K562 (cell line): Measurements from ENCODE around the gene EIF4G1. TPM values are rescaled to one million over a fixed set of nuclear protein-coding genes. Genes with fewer than 3 reads are reported as not detected.

Source experiments
- ATAC-seq: fragments of 200-7000 bp; cut with Tn5 transposase; 3 replicates; pipeline ENCODE4 v1.9.1; 2020; ENCODE audit warnings: moderate library complexity
- BruUV-seq: library from RNA; stranded (reverse); fragments of 400-500 nt; replicated peaks from 2 replicates; lab custom pipeline; 2021; lab: Mats Ljungman, UMichigan
- CTCF ChIA-PET: fragments of 300-600 bp; formaldehyde crosslinking; extraction: SDS; loops from one replicate; lab custom pipeline; 2021; ENCODE audit warnings: low intra/inter-chr PET ratio; lab: Yijun Ruan, JAX
- POLR2A ChIA-PET: fragments of 300-600, 350-650 bp; sonication (Branson Sonifier 250); formaldehyde crosslinking; extraction: SDS; loops from one replicate; lab custom pipeline; 2021; ENCODE audit warnings: antibody characterized with exemption, inconsistent platforms; lab: Yijun Ruan, JAX
- DNase-seq, 4 experiments: peaks; one replicate each; pipeline versions ENCODE4 v3.0.0 to v3.0.0-alpha.2; 2011 to 2018; ENCODE audit warnings: low spot score in 3 of 4, mixed read lengths in 3 of 4; ENCODE audit errors: extremely low read depth in 1 of 4
- FAIRE-seq: peaks from 2 replicates; lab custom pipeline; 2011; peaks lifted over from hg19 to GRCh38; lab: Jason Lieb, UNC
- H2AFZ ChIP-seq: 2 replicates; pipeline ENCODE4 v1.6.0; 2011; ENCODE audit warnings: low read depth, low read length, control low read depth, inconsistent platforms
- H3K27ac ChIP-seq: fragments of 200-600 bp; 3 replicates; pipeline ENCODE4 v1.8.0; 2011; ENCODE audit warnings: low read depth, mild to moderate bottlenecking, control low read depth, inconsistent platforms, low read length, moderate library complexity, mixed read lengths; ENCODE audit errors: extremely low read depth
- H3K27me3 ChIP-seq, 2 experiments: fragments of 300-600 bp in 1 of 2; 2 replicates in 1 of 2; 3 replicates in 1 of 2; pipeline versions ENCODE4 v1.6.0 to v1.8.0; 2011; ENCODE audit warnings: inconsistent platforms in 2 of 2, low read length in 2 of 2, mild to moderate bottlenecking in 1 of 2, mixed read lengths in 1 of 2, moderate library complexity in 1 of 2; ENCODE audit not compliant: control insufficient read depth in 2 of 2, insufficient read depth in 2 of 2
- H3K36me3 ChIP-seq: fragments of 300-600 bp; 3 replicates; pipeline ENCODE4 v1.8.0; 2011; ENCODE audit warnings: mild to moderate bottlenecking, low read length, inconsistent platforms; ENCODE audit not compliant: control insufficient read depth, insufficient read depth
- H3K4me1 ChIP-seq, 2 experiments: fragments of 200-600 bp in 1 of 2; replicated peaks in 1 of 2; 2 replicates in 1 of 2; 3 replicates in 1 of 2; pipeline versions ENCODE4 v1.5.1 to v1.8.0; 2011; ENCODE audit warnings: inconsistent platforms in 2 of 2, low read length in 2 of 2, mild to moderate bottlenecking in 1 of 2, mixed read lengths in 1 of 2, moderate library complexity in 1 of 2; ENCODE audit not compliant: control insufficient read depth in 2 of 2, insufficient read depth in 2 of 2
- H3K4me2 ChIP-seq: 2 replicates; pipeline ENCODE4 v1.6.1; 2011; ENCODE audit warnings: low read length, control low read depth, inconsistent platforms, mixed read lengths; ENCODE audit not compliant: insufficient read depth
- H3K4me3 ChIP-seq: fragments of 200-600 bp; sonication (generic), shearing (Covaris generic); 2 replicates; pipeline ENCODE4 v1.5.1; 2016; ENCODE audit warnings: control low read depth, inconsistent platforms
- H3K79me2 ChIP-seq: fragments of 200-600 bp; 3 replicates; pipeline ENCODE4 v1.8.0; 2011; ENCODE audit warnings: low read length, inconsistent platforms; ENCODE audit not compliant: control insufficient read depth, insufficient read depth
- H3K9ac ChIP-seq, 2 experiments: 2 replicates each; pipeline versions ENCODE4 v1.6.0 to v1.6.1; 2011; ENCODE audit warnings: low read depth in 2 of 2, low read length in 2 of 2, control low read depth in 1 of 2, inconsistent platforms in 1 of 2, mild to moderate bottlenecking in 1 of 2, mixed read lengths in 1 of 2; ENCODE audit not compliant: insufficient read depth in 1 of 2
- H3K9me1 ChIP-seq: one replicate; pipeline ENCODE4 v1.6.0; 2011; ENCODE audit warnings: inconsistent platforms, mild to moderate bottlenecking, low read length, moderate library complexity; ENCODE audit not compliant: control insufficient read depth, insufficient read depth
- H3K9me3 ChIP-seq: replicated peaks from 2 replicates; pipeline ENCODE4 v1.5.1; 2011; ENCODE audit warnings: low read depth, low read length, inconsistent platforms; ENCODE audit not compliant: control insufficient read depth, insufficient read depth
- H4K20me1 ChIP-seq: replicated peaks from 2 replicates; pipeline ENCODE4 v1.6.1; 2011; ENCODE audit warnings: low read length, inconsistent platforms, mixed read lengths; ENCODE audit not compliant: control insufficient read depth, insufficient read depth
- ATF3 ChIP-seq, 2 experiments: fragments of 450-650 bp in 1 of 2; sonication (generic) in 1 of 2; formaldehyde crosslinking in 1 of 2; IDR thresholded peaks in 1 of 2; conservative IDR thresholded peaks in 1 of 2; 2 replicates each; pipeline versions ENCODE4 v1.6.1 to v1.8.1; 2016 to 2023; ENCODE audit warnings: mild to moderate bottlenecking in 2 of 2, moderate library complexity in 2 of 2, inconsistent platforms in 1 of 2, missing genetic modification reagents in 1 of 2
- CTBP1 ChIP-seq: fragments of 450-650 bp; IDR thresholded peaks from 2 replicates; pipeline ENCODE4 v1.6.1; 2016; ENCODE audit warnings: borderline replicate concordance
- FOSL1 ChIP-seq: fragments of 200-800 bp; sonication (Bioruptor generic); conservative IDR thresholded peaks from 2 replicates; pipeline ENCODE4 v1.6.1; 2016; ENCODE audit warnings: missing genetic modification characterization, missing compliant biosample characterization
- IRF9 ChIP-seq: fragments of 450-650 bp; IDR thresholded peaks from 2 replicates; pipeline ENCODE4 v1.6.1; 2016; ENCODE audit warnings: missing biosample characterization, missing genetic modification characterization
- ZNF12 ChIP-seq: sonication (generic); formaldehyde crosslinking; IDR thresholded peaks from 2 replicates; pipeline ENCODE4 v1.4.0; 2020; ENCODE audit warnings: mild to moderate bottlenecking, missing genetic modification reagents
- ZNF76 ChIP-seq: fragments of 250-450 bp; sonication (Bioruptor Pico); IDR thresholded peaks from 2 replicates; pipeline ENCODE4 v1.4.0; 2020; ENCODE audit warnings: mild to moderate bottlenecking, moderate library complexity, borderline replicate concordance
- WGBS: fragments of 100-300 bp; shearing (Covaris generic); methylation state at CpG from one replicate; pipeline ENCODE4 v1.1.6; 2016; ENCODE audit warnings: low coverage, mixed read lengths; ENCODE audit not compliant: insufficient coverage; ENCODE audit errors: missing lambda C conversion rate; 5-methylcytosine and 5-hydroxymethylcytosine counted together
- in situ Hi-C: fragments of 300-500 bp; cut with MboI; formaldehyde crosslinking; loops from 4 replicates; pipeline ENCODE4 v1.15.0; 2018; ENCODE audit warnings: inconsistent platforms, mixed read lengths
- intact Hi-C: fragments of 100-400 bp; cut with micrococcal nuclease; formaldehyde crosslinking; loops from 2 replicates; pipeline ENCODE4 v1.14.2; 2022
- polyA plus RNA-seq, 8 experiments: library from polyadenylated mRNA; depleted of rRNA in 4 of 8; stranded (reverse) in 5 of 8; unstranded in 3 of 8; fragments of >200 nt; fragmentation: Nextera tagmentation in 2 of 8; fragmentation: Illumina TruSeq in 1 of 8; extraction: Ambion mirVana in 2 of 8; extraction: Trizol in 1 of 8; gene quantifications; 2 replicates each; pipeline versions ENCODE4 v1.2.1 to v1.2.3, GENCODE V29; 2011 to 2014; ENCODE audit warnings: inconsistent platforms in 1 of 8, missing spikeins in 1 of 8
- total RNA-seq, 7 experiments: library from RNA; depleted of rRNA in 6 of 7; stranded (reverse); fragments of >200 nt in 6 of 7; fragmentation: Illumina TruSeq in 2 of 7; extraction: Trizol in 2 of 7; gene quantifications; 2 replicates each; pipeline versions ENCODE4 v1.2.1 to v1.2.3, GENCODE V29; 2011 to 2021; ENCODE audit warnings: low replicate concordance in 1 of 7
- TF ChIP-seq, protein P1 (sequence below): sonication (generic); formaldehyde crosslinking; IDR thresholded peaks from 2 replicates; pipeline ENCODE4 v1.8.1; 2022; ENCODE audit warnings: missing genetic modification reagents
- TF ChIP-seq, protein P2 (sequence below): fragments of 450-650 bp; IDR thresholded peaks from 2 replicates; pipeline ENCODE4 v1.6.1; 2016; ENCODE audit warnings: borderline replicate concordance
- TF ChIP-seq, protein P3 (sequence below): fragments of 250-450 bp; sonication (Bioruptor Pico); IDR thresholded peaks from 2 replicates; pipeline ENCODE4 v1.8.0; 2021; ENCODE audit warnings: moderate library complexity, mild to moderate bottlenecking, inconsistent platforms

Gene EIF4G1
- total and polyA plus RNA-seq, 9 of the 15 experiments (the other 6 are each of a cell fraction or from before 2014, with no cell fraction given), result 4.6 to 505 (median 155) TPM

DNA sequence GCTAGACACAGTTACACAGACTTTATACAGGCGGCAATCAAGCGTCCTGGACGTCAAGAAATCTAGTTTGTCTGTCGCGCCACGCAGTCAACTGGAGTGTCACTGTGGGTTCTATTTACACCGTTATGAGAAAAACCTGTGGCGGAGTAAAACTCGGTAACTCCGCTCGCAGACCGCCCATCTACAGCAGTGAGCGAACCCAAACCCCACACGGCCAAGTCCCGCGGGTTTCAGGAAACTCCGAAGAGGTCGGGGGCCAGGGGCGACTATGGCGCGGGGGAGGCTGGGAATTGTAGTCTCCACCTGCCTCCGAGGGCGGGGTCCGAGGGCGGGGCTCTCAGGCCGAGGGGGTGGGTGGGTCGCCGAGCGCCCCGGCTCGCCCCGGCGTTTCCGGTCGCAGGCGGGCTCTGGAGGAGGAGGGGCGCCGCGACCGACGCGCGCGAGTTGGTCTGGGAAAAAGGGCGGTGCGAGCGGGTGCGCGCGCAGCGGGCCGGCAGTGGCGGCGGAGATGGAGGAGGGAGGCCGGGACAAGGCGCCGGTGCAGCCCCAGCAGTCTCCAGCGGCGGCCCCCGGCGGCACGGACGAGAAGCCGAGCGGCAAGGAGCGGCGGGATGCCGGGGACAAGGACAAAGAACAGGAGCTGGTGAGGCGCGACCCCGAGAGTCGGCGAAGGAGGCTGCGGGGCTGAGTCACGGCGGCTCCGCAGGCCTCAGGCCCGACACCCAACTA, 15.5 kb upstream of the EIF4G1 start, which contains the start of gene PSMD2 (continued):
- TF ChIP-seq, protein P1, sequence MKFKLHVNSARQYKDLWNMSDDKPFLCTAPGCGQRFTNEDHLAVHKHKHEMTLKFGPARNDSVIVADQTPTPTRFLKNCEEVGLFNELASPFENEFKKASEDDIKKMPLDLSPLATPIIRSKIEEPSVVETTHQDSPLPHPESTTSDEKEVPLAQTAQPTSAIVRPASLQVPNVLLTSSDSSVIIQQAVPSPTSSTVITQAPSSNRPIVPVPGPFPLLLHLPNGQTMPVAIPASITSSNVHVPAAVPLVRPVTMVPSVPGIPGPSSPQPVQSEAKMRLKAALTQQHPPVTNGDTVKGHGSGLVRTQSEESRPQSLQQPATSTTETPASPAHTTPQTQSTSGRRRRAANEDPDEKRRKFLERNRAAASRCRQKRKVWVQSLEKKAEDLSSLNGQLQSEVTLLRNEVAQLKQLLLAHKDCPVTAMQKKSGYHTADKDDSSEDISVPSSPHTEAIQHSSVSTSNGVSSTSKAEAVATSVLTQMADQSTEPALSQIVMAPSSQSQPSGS (CRISPR knock-in tag), result no peak
- TF ChIP-seq, all 486 proteins: peak for 89

GRCh38 chr3:184299488-184300377, 14.7 kb upstream of the EIF4G1 start:
- WGBS, result 6% methylated on average over 29 of the region's 29 CpGs
- H3K79me2 ChIP-seq, result peaks cover 30% of the 10 kb centered on the region
- no peaks in the 10 kb centered on the region; the same call in 1 of the 2 replicates for H4K20me1 ChIP-seq
- peak overlapping the region; percentile 94 for H3K4me2 ChIP-seq
- CTCF ChIA-PET, result no interaction called here
- peak overlapping the region; percentile 66 for H2AFZ ChIP-seq
- BruUV-seq, result no TSS peak
- peak in 1 of 4 experiments; percentile 41 for DNase-seq
- H3K27ac ChIP-seq, result peak overlapping the region; percentile 74
- peak; percentile 5 for ATAC-seq
- intact Hi-C loops, result loop anchor here (2.0 to 5.0 kb wide), 3 partner anchors 15 to 127 kb away; partner anchors contain the start of genes ALG3, AP2M1, EEF1AKMT4 and EIF4G1
- POLR2A ChIA-PET, result interaction anchor here (0.6 to 1.4 kb wide), 4 partner anchors 9 to 66 kb away, joined by 3 to 8 read pairs (median 4); no protein-coding TSS in a partner anchor
- no peaks in the 10 kb centered on the region for H3K9me3 ChIP-seq
- H3K27me3 ChIP-seq, result no peaks in the 10 kb centered on the region
- in situ Hi-C loops, result no loop called here
- H3K36me3 ChIP-seq, result peaks cover 49% of the 10 kb centered on the region
- peak; percentile 54 for FAIRE-seq
- peak overlapping the region; percentile 87 to 98 for H3K9ac ChIP-seq
- H3K9me1 ChIP-seq, result no peaks in the 10 kb centered on the region
- H3K4me3 ChIP-seq, result peak overlapping the region; percentile 84
- H3K4me1 ChIP-seq, result peaks cover 7 to 9% of the 10 kb centered on the region in 2 experiments; a peak in 4 of 5 replicates
- TF ChIP-seq, protein P2, sequence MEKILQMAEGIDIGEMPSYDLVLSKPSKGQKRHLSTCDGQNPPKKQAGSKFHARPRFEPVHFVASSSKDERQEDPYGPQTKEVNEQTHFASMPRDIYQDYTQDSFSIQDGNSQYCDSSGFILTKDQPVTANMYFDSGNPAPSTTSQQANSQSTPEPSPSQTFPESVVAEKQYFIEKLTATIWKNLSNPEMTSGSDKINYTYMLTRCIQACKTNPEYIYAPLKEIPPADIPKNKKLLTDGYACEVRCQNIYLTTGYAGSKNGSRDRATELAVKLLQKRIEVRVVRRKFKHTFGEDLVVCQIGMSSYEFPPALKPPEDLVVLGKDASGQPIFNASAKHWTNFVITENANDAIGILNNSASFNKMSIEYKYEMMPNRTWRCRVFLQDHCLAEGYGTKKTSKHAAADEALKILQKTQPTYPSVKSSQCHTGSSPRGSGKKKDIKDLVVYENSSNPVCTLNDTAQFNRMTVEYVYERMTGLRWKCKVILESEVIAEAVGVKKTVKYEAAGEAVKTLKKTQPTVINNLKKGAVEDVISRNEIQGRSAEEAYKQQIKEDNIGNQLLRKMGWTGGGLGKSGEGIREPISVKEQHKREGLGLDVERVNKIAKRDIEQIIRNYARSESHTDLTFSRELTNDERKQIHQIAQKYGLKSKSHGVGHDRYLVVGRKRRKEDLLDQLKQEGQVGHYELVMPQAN, result peak; percentile 76
- TF ChIP-seq FOSL1 (peak; percentile 47; the same call in 1 of the 2 replicates), CTBP1 (0 out of 2 replicates have a peak, but pooled peaks have one; percentile 5), ATF3 (IDR thresholded peaks at IDR 0.05) (peak; percentile 45; the same call in 1 of the 2 replicates), ATF3 (CRISPR knock-in tag; conservative IDR thresholded peaks at IDR 0.05) (no peak), ZNF12 (CRISPR knock-in tag) (0 out of 2 replicates have a peak, but pooled peaks have one; percentile 16), ZNF76 (CRISPR knock-in tag) (0 out of 2 replicates have a peak, but pooled peaks have one; percentile 1), IRF9 (tag) (no peak)
- TF ChIP-seq, protein P3, sequence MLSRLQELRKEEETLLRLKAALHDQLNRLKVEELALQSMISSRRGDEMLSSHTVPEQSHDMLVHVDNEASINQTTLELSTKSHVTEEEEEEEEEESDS, result no peak
